NCI-H2227 (cell line): ENCODE measurements around the gene WRNIP1.
A peak's percentile ranks its signal among the peaks of the same experiment; 100 is the strongest.

Source experiments
- DNase-seq: peaks from one replicate; lab custom pipeline; 2025; ENCODE audit not compliant: unreplicated experiment; lab: John Stamatoyannopoulos, UW

The WRNIP1 gene

DNA sequence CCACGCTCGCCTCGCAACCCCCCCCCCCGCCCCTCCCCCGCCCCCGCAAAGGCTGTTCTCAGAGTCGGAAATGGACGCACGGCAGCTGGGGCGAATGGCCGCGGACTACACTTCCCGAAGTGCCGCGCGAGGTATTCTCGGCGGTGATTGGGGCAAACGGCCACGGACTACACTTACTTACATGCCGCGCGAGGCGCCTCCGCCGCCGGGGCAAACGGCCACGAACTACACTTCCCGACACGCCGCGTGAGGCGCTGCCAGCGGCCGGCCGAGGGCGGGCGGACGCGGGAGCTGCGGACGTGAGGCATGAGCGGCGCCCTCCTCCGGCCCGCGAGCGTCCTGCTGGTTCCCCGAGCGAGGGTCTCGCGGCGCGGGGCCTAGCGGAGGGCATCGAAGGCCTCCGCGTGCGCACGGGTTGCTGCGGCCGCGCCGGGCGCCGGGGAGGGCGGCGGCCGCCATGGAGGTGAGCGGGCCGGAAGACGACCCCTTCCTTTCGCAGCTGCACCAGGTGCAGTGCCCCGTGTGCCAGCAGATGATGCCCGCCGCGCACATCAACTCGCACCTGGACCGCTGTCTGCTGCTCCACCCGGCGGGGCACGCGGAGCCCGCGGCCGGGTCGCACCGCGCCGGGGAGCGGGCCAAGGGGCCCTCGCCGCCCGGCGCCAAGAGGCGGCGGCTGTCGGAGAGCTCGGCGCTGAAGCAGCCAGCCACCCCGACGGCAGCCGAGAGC, at the start of gene WRNIP1:
WRNIP1 (plus strand) TSS at position 228 of the 730 bp plus-strand sequence; CDS start at position 458, 230 bp downstream.
- DNase-seq, result peak; percentile 99

DNA sequence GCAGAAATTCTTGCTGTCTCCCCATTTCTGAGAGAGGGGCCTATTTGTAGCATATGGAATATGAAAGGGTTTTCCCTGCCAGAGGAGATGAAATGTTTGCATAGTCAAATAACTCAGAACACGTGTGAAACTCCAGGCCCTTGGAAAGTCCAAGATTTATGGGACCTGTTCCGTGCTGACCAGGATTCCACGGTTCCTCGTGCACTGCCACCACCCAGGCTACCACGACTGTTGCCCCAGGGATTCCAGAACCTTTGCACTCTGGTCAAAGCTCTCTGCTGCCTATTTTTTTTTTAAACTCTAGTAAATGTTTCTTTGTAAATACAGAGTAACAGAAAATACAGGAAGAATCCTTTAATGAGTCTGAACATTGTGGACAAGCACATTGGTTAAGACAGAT, 49.5 kb upstream of the WRNIP1 start:
- DNase-seq, result no peak

DNA sequence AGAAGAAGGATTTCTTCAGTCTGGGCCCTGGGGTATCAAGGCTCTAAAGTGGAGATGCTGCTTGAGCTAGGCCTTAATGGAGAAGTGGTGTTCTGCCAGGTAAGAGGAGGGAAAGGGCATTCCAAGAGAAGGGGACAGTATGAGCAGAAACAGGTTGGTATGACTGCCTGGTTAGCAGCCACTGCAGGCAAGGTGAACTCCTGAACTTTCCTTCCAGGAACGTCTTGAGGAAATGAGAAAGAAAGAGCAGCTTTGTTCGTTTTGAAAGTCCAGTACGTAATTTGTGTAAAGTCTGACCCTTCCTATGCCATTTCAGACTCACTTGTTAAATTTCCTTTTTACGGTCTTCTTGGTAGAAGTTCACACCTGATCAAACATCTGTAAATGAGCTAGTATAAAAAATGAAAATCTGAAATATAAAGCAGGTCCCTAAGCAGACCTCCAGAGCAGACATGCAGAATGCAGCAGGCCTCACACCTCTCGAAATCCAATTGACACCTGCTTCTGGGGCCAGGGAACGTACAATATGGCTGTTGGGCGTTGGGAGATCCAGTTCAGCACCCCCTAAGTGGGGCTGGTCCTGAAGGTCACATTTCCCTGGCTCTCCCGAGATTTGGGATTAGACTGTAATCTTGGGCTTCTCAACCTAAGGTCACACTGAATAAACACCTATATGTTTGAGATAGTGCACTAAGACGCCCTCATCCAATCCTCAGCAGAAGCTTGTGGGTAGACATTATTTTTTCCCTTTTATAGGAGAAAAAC, 48.1 kb upstream of the WRNIP1 start:
- no peak for DNase-seq

DNA sequence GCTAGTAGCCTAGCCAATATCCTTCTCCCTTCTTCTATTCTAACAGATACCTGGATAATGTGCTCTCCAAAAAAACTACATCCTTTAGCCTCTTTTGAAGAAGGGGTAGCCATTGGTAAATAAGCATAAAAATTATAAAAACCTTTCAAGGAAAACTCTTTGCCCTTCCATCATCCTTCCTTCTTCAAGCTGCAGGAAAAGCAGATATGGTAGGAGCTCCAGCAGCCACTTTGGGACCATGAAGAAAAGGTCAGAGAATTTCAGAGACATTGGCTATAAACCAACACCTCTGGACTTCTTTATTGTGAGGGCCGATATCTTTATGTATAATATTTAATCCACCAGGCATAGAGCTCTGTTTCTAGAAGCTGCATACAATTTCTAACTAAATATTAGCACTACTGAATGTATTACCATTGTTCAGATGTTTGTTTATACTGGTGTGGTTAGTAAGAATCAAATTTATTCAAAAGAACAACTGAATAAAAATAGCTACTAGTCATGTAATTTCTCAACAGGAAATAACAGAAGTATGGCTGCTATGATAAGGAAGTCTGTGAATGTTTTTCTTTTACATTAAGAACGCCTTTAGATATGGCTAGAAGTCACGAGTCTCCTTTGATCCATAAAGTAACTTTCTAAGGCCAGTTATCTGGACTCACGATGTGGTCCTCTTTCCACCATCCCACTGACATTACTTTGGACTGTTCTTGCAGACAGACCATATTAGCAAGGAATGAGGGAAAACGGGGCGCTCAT, 46.7 kb upstream of the WRNIP1 start:
- no peak for DNase-seq

DNA sequence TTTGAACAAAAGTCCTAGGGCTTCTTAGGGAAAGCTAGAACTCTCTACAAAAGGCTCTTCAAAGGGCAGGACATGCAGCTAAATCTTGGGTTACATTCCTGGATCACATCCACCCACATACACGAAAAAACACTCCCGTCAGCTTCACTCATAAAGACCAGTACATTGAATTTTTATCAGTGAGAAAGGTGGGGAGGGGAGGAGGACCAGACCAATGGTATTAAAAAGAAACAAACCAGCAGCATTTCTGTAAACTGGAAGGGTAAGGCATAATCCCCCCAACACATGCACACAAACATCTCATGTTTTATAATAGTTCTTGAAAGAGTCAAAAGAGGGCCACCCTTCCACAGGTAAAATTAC, 46.1 kb upstream of the WRNIP1 start:
- no peak for DNase-seq

DNA sequence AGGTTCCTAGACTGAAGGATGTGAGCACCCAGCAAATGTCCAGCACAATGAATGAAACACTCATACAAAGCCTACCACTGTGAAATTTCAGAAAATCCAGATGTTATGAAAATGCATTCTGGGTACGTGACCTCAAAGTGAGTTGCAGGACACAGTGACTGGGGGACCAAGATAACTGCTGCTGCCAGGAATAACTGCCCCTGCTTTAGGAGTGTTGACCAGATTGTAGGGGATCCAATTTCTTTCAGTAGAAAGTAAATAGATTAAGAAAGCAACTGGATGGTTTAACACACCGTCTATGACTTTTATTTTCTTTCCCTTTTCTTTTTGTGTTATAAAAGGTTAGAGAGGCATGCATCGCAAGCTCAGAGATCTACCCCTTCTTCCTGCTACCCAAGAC, 44.0 kb upstream of the WRNIP1 start:
- DNase-seq, result no peak

DNA sequence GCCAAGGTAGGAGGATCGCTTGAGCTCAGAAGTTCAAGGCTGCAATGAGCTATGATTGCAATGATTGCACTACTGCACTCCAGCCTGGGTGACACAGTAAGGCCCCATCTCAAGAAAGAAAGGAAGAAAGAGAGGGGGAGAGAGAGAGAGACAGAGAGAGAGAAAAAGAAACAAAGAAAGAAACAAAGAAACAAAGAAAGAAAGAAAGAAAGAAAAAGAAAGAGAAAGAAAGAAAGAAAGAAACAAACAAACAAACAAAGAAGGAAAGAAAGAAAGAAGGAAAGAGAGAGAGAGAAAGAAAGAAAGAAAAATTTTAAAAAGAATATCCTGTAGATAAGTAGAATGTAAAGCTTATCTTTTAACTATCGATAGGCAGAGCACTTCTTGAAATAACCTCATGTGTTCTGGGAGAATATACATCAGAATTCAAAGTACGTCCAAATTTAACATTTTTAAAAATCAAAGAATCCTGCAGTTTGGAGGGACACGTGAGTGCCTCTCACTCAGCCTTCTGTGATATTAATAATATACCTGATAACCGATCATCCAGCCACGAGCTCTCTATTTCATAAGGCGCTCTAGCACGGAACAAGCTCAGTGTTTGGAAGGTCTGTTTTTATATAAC, 39.7 kb upstream of the WRNIP1 start:
- no peak for DNase-seq

DNA sequence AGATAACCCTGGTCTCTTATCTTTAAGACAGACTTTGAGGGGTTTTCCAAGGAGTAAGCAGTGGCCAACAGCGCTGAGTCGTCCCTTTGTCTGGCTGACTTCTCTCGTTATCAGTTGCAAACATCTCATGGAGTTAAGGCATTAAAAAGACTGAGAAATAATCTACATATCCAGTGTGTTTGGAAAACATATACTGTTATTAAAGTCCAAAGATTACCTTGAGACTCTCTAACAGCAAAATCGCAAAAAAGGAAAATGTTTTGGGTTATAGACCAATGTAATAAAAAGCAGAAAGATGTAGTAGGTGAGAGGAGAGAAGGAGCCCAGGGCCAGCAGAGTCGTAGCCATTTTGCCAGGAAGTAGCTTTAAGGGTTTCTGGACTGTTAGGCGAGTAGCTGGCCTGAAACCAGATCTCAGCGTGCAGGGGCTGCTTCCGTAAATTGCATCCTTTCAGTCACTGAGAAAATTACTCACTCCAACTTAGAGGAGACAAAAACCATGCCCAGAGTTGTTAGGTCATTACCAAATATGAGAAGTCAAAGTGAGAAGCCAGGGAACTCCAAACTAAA, 39.1 kb upstream of the WRNIP1 start:
- DNase-seq, result no peak

DNA sequence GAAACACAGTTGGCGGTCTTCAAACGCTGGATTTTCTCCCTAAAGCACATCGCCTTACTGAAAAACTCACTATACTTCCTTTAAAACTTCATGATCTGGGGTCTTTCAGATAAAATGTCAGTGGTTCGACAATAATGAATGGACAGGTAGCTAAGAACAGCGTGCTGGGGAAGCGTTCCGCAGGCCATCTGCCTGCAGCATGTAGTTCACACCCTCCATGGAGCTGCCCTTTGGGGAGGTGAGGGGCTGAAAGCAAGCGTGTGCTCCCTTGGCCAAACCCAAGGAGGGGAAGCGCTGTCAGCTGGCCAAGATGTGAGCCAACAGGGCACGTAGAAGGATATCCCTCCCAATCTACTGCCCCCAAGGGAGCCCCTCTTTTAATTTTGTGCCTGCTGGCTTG, 35.3 kb upstream of the WRNIP1 start:
- DNase-seq, result no peak

DNA sequence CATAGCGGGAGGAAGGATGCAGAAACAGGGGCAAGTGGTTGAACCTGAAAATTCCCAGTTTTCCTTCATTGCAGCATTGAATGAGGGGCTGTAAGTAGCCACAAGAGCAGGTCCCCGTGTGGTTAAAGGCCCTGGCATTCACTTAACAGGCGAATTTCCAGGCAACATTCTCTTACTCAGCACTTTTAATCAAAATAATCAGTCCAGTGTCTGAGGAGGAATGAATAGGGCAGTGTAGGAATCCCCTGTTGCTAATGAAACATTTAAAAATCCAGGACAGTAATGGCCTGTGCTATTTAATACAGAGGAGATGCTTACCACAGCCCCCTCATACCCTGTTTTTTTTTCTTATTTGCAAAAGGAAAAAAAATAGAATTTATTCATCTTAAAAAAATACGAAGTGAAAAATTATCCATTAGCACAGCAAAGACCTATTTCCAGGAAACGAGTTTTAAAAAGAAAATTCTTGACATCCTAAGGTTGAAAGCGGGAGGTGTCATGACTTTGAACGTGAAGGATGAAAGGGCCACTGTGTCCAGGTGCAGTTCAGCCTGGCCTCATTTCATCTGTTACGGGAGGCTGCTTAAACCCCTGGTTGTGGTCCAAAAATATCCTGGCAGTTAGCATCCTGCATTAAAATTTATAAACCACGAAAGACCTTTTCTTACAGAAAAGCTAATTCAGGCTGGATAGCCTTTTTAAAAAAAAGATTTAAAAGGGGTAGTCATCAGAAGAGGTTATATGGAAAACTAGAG, 34.7 kb upstream of the WRNIP1 start:
- no peak for DNase-seq

DNA sequence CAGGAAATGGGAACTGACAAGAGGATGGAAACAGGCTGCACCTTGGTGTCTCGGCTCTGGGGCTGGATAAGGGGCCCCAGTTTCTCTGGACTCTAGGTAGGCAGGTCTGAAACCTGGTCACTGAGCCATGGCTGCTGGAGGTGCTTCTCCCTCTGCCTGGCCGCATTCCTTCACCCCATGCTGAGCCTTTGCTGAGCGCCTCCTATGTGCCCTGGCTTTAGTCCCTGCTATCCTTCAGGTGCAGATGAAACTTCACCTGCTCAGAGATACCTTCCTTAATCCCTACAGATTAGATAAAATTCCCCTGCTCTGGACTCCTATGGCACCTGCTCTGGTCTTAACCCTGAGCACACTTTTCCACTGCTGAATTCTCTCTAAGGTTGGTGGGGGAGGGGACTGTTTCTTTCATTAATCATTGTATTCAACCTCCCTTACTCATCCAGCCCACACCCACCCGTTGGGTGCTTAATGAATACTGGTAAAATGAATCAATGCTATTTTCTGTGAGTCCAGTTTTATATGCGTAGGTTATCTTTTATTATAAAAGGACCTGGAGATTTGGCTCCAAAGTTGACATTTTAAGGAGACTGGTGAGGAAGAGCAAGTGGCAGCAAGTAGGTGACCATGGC, 33.8 kb upstream of the WRNIP1 start:
- DNase-seq, result no peak

DNA sequence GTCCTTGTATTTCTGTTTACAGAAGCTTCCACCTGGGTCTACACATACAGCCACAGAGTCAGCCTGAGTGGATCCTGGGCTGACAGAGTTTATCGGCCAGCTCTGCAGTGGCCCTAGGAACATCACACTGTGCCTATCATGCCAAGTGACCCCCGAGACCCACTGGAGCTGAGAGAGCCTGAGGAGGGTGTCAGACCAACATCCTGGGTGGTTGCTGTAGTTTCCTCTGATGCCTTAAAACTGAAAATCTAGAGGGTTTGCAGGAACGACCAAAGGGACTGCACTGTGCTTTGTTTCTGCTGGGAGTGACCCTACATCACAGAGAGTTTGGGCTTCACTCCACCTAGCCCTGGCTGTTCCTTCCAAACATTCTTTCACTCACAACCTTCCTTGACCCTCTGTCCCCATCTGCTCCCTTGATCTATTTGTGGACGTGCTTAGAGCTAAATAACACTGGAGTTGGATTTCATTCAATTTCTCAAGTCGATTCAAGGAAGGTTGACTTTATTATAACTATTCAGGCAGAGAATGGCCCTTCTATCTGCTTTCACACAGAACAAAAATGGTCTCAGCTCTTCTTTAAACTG, 32.6 kb upstream of the WRNIP1 start:
- DNase-seq, result no peak

DNA sequence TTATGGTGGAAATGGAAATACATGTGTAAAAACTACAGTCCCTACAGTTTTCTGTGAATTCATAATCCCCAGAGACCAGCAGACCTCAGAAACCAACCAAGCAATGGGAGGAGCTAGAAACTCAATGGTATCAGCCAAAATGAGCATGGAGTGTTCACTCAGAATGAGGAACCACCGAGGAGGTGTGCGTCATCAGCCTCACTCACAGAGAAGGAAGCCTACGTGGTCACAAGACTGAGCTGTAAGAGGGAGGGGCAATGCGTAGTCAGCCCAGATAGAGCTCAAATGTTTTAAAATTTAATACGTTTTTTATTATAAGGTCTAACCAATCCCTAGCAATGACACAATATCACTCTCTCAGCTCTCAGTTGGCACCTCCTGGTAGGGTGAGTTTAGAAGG, 31.9 kb upstream of the WRNIP1 start:
- no peak for DNase-seq

DNA sequence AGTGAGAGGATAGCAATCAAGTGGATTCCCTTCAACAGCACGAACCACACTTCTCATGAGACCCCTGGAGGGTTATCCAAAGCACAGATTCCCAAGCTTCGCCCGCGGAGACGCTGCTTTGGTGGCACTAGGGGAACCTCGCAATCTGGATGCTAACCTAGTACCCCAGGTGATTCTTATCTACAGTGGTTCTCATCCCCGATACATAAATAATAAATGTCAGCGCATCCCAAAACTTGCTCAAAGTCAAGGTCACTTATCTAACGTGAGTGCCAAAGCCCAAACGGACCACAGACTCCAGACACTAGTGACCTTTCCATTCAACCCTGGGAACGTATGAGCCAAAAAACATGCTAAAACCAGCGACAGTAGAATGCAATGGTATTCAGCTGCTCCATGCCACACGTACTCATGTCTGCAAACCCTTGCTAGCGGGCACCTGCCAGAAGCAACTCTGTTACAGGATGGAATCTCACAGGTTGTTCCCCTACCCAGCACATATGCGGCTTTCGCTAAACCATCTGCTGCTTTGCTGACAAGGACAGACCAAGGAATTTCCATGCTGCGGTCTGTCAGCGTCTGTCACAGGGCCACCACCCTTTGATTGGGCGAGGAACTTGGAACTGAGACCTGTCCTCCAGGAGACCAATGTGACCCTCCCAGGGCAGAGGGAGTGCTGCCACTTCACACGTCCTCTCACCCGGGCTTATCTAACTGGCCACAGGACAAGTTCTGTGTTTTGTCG, 31.3 kb upstream of the WRNIP1 start:
- no peak for DNase-seq

DNA sequence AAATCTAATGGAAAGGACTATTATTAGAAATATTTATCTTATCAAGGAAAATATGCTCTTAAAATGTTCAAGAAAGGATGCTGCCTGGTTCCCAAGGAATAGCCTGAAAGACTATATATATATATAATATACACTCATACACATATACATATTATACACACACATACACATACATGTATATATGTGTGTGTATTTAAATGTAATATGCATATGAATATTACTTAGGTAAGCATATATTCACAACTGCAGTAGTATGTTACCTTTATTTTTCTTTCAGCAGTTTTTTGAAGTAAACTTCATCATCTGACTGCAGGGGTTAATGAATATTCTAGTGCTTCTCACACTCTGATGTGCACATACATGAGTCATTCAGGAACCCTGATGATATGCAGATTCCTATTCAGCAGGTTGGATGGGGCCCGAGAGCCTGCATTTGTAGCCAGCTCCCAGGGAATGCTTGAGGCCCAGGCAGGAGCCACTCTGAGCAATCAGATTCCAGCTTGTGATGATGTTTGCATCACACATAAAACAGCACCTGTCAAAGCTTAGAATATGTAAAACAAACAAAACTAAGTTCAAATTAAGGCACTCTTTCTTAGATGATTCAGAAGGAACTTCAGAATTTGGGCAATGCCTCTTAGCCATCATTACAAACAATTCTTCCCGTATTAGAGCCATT, 30.6 kb upstream of the WRNIP1 start:
- DNase-seq, result no peak

DNA sequence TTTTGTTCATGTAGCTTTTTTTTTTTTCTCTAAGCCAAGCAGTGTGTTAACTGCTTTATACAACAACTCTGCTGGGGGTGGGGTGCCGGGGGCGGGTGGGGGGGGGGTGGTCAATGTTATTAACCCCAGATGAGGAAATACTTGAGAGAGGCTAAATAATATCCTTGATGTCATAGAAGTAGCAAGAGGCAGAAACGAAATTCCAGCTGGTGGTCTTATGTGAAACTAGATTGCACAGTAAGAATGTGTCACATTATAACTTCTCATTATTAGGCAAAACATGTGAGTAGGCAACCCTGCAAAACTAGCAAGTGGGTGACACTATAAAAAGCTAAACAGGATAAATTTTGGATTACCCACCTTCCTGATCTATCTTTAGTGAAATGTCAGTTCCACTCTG, 27.3 kb upstream of the WRNIP1 start:
- DNase-seq, result no peak

DNA sequence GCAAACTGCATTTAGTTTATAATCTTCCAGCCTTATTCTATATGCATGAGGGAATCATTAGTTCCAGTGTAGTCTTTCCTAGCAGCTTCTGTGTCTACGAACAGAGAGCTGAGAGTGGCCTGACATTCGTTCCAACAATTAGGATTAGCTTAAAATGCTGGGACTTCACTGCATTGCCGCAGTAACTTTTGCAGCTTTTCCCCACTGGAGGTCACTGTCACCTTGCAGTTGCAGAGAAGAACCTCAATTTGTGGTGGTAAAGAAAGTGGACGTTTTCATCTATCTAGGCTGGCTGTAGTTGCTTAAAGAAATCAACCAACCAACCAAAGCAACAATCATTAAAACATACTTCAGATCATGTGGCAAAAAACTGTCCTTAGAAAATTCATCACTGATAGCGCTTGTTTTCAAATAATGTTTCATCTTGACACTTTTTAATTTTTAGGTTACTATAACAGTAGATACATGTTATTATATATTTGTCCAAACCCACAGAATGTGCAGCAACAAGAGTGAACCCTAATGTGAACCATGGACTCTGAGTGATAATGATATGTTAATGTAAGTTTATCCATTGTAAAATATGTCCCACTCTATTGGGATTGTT, 26.7 kb upstream of the WRNIP1 start:
- DNase-seq, result peak; percentile 73

DNA sequence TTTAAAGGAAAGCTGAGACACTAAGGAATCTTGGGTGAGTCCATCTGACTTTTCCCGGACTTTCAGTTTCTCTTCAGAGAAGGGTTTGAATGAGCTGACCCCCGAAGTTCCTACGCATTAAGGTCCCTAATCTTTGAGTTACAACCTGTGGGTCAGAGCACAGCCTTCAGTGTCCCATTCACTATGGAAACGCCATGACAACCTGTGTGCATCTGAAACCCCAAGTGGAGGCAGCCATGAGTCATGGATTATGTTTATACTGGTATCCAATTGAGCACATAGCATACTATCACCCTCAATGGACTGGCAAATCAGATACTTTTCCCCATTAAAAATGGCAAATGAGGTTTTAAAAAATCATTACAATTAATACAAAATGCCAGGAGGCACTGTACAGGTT, 25.9 kb upstream of the WRNIP1 start:
- no peak for DNase-seq
